IPS-NIHi11 (cell line): ENCODE measurements around the gene YBX3.
A peak's percentile ranks its signal among the peaks of the same experiment; 100 is the strongest.
"Not testable (repeated sequence)": the region's sequence is repeated elsewhere in the genome, so short reads cannot be mapped to it uniquely, and the experiment has no call there.

Experiments
- DNase-seq: peaks from one replicate; pipeline ENCODE4 v3.0.0; 2012; ENCODE audit warnings: mixed read lengths, low spot score

The YBX3 gene

GRCh38 chr12:10722905-10723746 is at the start of gene YBX3:
Gene YBX3 (minus strand): TSS chr12:10723323. CDS start chr12:10723111, 212 bp downstream.
- peak; percentile 91 for DNase-seq

GRCh38 chr12:10771132-10771733 is 48.1 kb upstream of the YBX3 start:
- DNase-seq: peak; percentile 19

- no peak for DNase-seq
Measured at GRCh38 chr12:10759657-10760056, 36.5 kb upstream of the YBX3 start.

GRCh38 chr12:10756194-10756593 is 33.1 kb upstream of the YBX3 start:
- no peak for DNase-seq

- DNase-seq: no peak
Measured at GRCh38 chr12:10753059-10753458, 29.9 kb upstream of the YBX3 start.

GRCh38 chr12:10750385-10750727 is 27.2 kb upstream of the YBX3 start:
- DNase-seq: no peak

- peak; percentile 85 for DNase-seq
Measured at GRCh38 chr12:10749700-10750384, 26.7 kb upstream of the YBX3 start.

GRCh38 chr12:10747730-10748129 is 24.6 kb upstream of the YBX3 start:
- no peak for DNase-seq

- DNase-seq: not testable (repeated sequence)
Measured at GRCh38 chr12:10743420-10743819, 20.3 kb upstream of the YBX3 start.

GRCh38 chr12:10741845-10742244 is 18.7 kb upstream of the YBX3 start:
- no peak for DNase-seq

- DNase-seq: no peak
Measured at GRCh38 chr12:10740182-10740581, 17.1 kb upstream of the YBX3 start.

GRCh38 chr12:10739157-10740118 is 16.3 kb upstream of the YBX3 start:
- no peak for DNase-seq

GRCh38 chr12:10737249-10737648 is 14.1 kb upstream of the YBX3 start:
- DNase-seq: no peak

GRCh38 chr12:10736463-10736862 is 13.3 kb upstream of the YBX3 start:
- no peak for DNase-seq

GRCh38 chr12:10735428-10735827 is 12.3 kb upstream of the YBX3 start:
- no peak for DNase-seq

- DNase-seq: no peak
Measured at GRCh38 chr12:10732549-10732948, 9.4 kb upstream of the YBX3 start.

GRCh38 chr12:10732066-10732465 is 8.9 kb upstream of the YBX3 start:
- no peak for DNase-seq

- DNase-seq: no peak
Measured at GRCh38 chr12:10730559-10730958, 7.4 kb upstream of the YBX3 start.

GRCh38 chr12:10728091-10728490 is 5.0 kb upstream of the YBX3 start:
- no peak for DNase-seq

GRCh38 chr12:10726945-10727344 is 3.8 kb upstream of the YBX3 start:
- DNase-seq: no peak

GRCh38 chr12:10725003-10725402 is 1.9 kb upstream of the YBX3 start:
- DNase-seq: no peak

GRCh38 chr12:10722502-10722904 is 620 bp downstream of the YBX3 start:
- peak; percentile 57 for DNase-seq
